ENCODE measurements around the gene POU2AF2. TPM values are rescaled to one million over a fixed set of nuclear protein-coding genes. Genes with fewer than 3 reads are reported as not detected.

Gene POU2AF2
- total and polyA plus RNA-seq, 2 of the 8 experiments (the other 6 are each of a cell fraction or from before 2014, with no cell fraction given) = not detected

- TF ChIP-seq PHF8 (conservative IDR thresholded peaks at IDR 0.05; ENCODE audit: low read depth, low read length) = no peak
Observed at GRCh38 chr11:111258046-111258445, 12.5 kb downstream of the POU2AF2 start (continued).

All from H1 (cell line).